ENCODE measurements around the gene SALL3.

SALL3 gene

GRCh38 chr18:78984941-78985784 is 5.5 kb downstream of the SALL3 start:
- Histone ChIP-seq H3K4me1 (ENCODE audit: control insufficient read depth in 1 of 2, insufficient read depth in 2 of 2, low read length in 2 of 2) (peaks cover 0 to 16% of the 10 kb centered on the region in 2 experiments), H2BK12ac (ENCODE audit: low read length) (no peak overlapping the region), H3K9ac (ENCODE audit: low read length) (no peak overlapping the region), H3K79me2 (ENCODE audit: control insufficient read depth, insufficient read depth, low read length, poor library complexity) (no peaks in the 10 kb centered on the region), H4K91ac (ENCODE audit: low read depth, low read length) (no peak overlapping the region), H3K23ac (ENCODE audit: low read length) (no peak overlapping the region), H2BK5ac (ENCODE audit: low read depth, low read length, poor library complexity) (no peak overlapping the region), H3K36me3 (ENCODE audit: control insufficient read depth in 1 of 2, insufficient read depth in 2 of 2, low read length in 2 of 2) (no peaks in the 10 kb centered on the region), H3K4ac (ENCODE audit: low read depth, low read length) (no peak overlapping the region), H3K18ac (ENCODE audit: low read length) (no peak overlapping the region), H2BK120ac (ENCODE audit: insufficient read depth, low read length, poor library complexity) (no peak overlapping the region), H4K12ac (ENCODE audit: low read depth, low read length) (no peak overlapping the region), H3K4me2 (ENCODE audit: low read length) (peak overlapping the region; percentile 36), H3K27me3 (ENCODE audit: insufficient read depth, low read length) (peaks cover 8% of the 10 kb centered on the region), H2AK5ac (ENCODE audit: low read length) (no peak overlapping the region), H3K14ac (ENCODE audit: low read length) (no peak overlapping the region), H3K9me3 (ENCODE audit: insufficient read depth, low read depth, low read length) (no peaks in the 10 kb centered on the region), H2AFZ (ENCODE audit: insufficient read depth, low read length, poor library complexity) (no peak overlapping the region), H3K27ac (ENCODE audit: low read depth, low read length) (no peak overlapping the region), H3K4me3 (ENCODE audit: low read depth, low read length) (no peak overlapping the region), H3K79me1 (ENCODE audit: low read length) (peaks cover 6% of the 10 kb centered on the region), H4K8ac (ENCODE audit: low read depth, low read length) (no peak overlapping the region)
- WGBS (ENCODE audit: extremely low coverage, insufficient coverage, insufficient read length), result no CpG with 5 or more reads among the region's 30 CpGs
- peak in 1 of 2 donors; percentile 10 for DNase-seq

- H2AK5ac ChIP-seq (ENCODE audit: low read length), result no peak overlapping the region
- H3K4ac ChIP-seq (ENCODE audit: low read depth, low read length), result no peak overlapping the region
- H4K12ac ChIP-seq (ENCODE audit: low read depth, low read length), result no peak overlapping the region
- WGBS (ENCODE audit: extremely low coverage, insufficient coverage, insufficient read length), result no CpG with 5 or more reads among the region's 20 CpGs
- H3K27me3 ChIP-seq (ENCODE audit: insufficient read depth, low read length), result peaks cover 4% of the 10 kb centered on the region
- peaks cover 2 to 11% of the 10 kb centered on the region in 2 experiments for H3K4me1 ChIP-seq (ENCODE audit: control insufficient read depth in 1 of 2, insufficient read depth in 2 of 2, low read length in 2 of 2)
- H3K79me2 ChIP-seq (ENCODE audit: control insufficient read depth, insufficient read depth, low read length, poor library complexity), result no peaks in the 10 kb centered on the region
- no peak overlapping the region for H3K27ac ChIP-seq (ENCODE audit: low read depth, low read length)
- no peak overlapping the region for H4K91ac ChIP-seq (ENCODE audit: low read depth, low read length)
- H2AFZ ChIP-seq (ENCODE audit: insufficient read depth, low read length, poor library complexity), result no peak overlapping the region
- H3K9ac ChIP-seq (ENCODE audit: low read length), result no peak overlapping the region
- no peak overlapping the region for H2BK12ac ChIP-seq (ENCODE audit: low read length)
- H3K79me1 ChIP-seq (ENCODE audit: low read length), result no peaks in the 10 kb centered on the region
- H3K14ac ChIP-seq (ENCODE audit: low read length), result no peak overlapping the region
- H4K8ac ChIP-seq (ENCODE audit: low read depth, low read length), result no peak overlapping the region
- H3K9me3 ChIP-seq (ENCODE audit: insufficient read depth, low read depth, low read length), result no peaks in the 10 kb centered on the region
- H3K4me3 ChIP-seq (ENCODE audit: low read depth, low read length), result no peak overlapping the region
- no peak overlapping the region for H2BK5ac ChIP-seq (ENCODE audit: low read depth, low read length, poor library complexity)
- H3K36me3 ChIP-seq (ENCODE audit: control insufficient read depth in 1 of 2, insufficient read depth in 2 of 2, low read length in 2 of 2), result no peaks in the 10 kb centered on the region
- peak overlapping the region; percentile 43 for H3K4me2 ChIP-seq (ENCODE audit: low read length)
- H3K23ac ChIP-seq (ENCODE audit: low read length), result no peak overlapping the region
- no peak overlapping the region for H3K18ac ChIP-seq (ENCODE audit: low read length)
- H2BK120ac ChIP-seq (ENCODE audit: insufficient read depth, low read length, poor library complexity), result no peak overlapping the region
- no peak for DNase-seq
These were observed 6.4 kb downstream of the SALL3 start for GRCh38 chr18:78986018-78986481.

GRCh38 chr18:78991446-78991845 is 11.8 kb downstream of the SALL3 start:
- H4K91ac ChIP-seq (ENCODE audit: low read depth, low read length), result no peak overlapping the region
- H3K4ac ChIP-seq (ENCODE audit: low read depth, low read length), result no peak overlapping the region
- no peak overlapping the region for H3K4me2 ChIP-seq (ENCODE audit: low read length)
- no peak overlapping the region for H2AK5ac ChIP-seq (ENCODE audit: low read length)
- no peak for DNase-seq
- H3K9me3 ChIP-seq (ENCODE audit: insufficient read depth, low read depth, low read length), result no peaks in the 10 kb centered on the region
- no peaks in the 10 kb centered on the region for H3K79me2 ChIP-seq (ENCODE audit: control insufficient read depth, insufficient read depth, low read length, poor library complexity)
- no peak overlapping the region for H2BK12ac ChIP-seq (ENCODE audit: low read length)
- no peaks in the 10 kb centered on the region for H3K27me3 ChIP-seq (ENCODE audit: insufficient read depth, low read length)
- no peak overlapping the region for H2BK5ac ChIP-seq (ENCODE audit: low read depth, low read length, poor library complexity)
- no peak overlapping the region for H4K12ac ChIP-seq (ENCODE audit: low read depth, low read length)
- no peak overlapping the region for H3K14ac ChIP-seq (ENCODE audit: low read length)
- H3K23ac ChIP-seq (ENCODE audit: low read length), result no peak overlapping the region
- H3K27ac ChIP-seq (ENCODE audit: low read depth, low read length), result no peak overlapping the region
- H3K79me1 ChIP-seq (ENCODE audit: low read length), result no peaks in the 10 kb centered on the region
- no peak overlapping the region for H3K18ac ChIP-seq (ENCODE audit: low read length)
- no peak overlapping the region for H3K4me3 ChIP-seq (ENCODE audit: low read depth, low read length)
- H3K4me1 ChIP-seq (ENCODE audit: control insufficient read depth in 1 of 2, insufficient read depth in 2 of 2, low read length in 2 of 2), result peaks cover 0 to 2% of the 10 kb centered on the region in 2 experiments
- H2AFZ ChIP-seq (ENCODE audit: insufficient read depth, low read length, poor library complexity), result no peak overlapping the region
- H4K8ac ChIP-seq (ENCODE audit: low read depth, low read length), result no peak overlapping the region
- no CpG with 5 or more reads among the region's 13 CpGs for WGBS (ENCODE audit: extremely low coverage, insufficient coverage, insufficient read length)
- no peak overlapping the region for H3K9ac ChIP-seq (ENCODE audit: low read length)
- no peak overlapping the region for H2BK120ac ChIP-seq (ENCODE audit: insufficient read depth, low read length, poor library complexity)
- peaks cover 16 to 17% of the 10 kb centered on the region in 2 experiments for H3K36me3 ChIP-seq (ENCODE audit: control insufficient read depth in 1 of 2, insufficient read depth in 2 of 2, low read length in 2 of 2)

- Histone ChIP-seq H3K27ac (ENCODE audit: low read depth, low read length) (no peak overlapping the region), H2BK120ac (ENCODE audit: insufficient read depth, low read length, poor library complexity) (no peak overlapping the region), H3K9ac (ENCODE audit: low read length) (no peak overlapping the region), H3K18ac (ENCODE audit: low read length) (no peak overlapping the region), H3K4ac (ENCODE audit: low read depth, low read length) (no peak overlapping the region), H2BK5ac (ENCODE audit: low read depth, low read length, poor library complexity) (no peak overlapping the region), H3K23ac (ENCODE audit: low read length) (no peak overlapping the region), H3K36me3 (ENCODE audit: control insufficient read depth in 1 of 2, insufficient read depth in 2 of 2, low read length in 2 of 2) (peaks cover 18 to 19% of the 10 kb centered on the region in 2 experiments), H3K79me2 (ENCODE audit: control insufficient read depth, insufficient read depth, low read length, poor library complexity) (no peaks in the 10 kb centered on the region), H3K4me1 (ENCODE audit: control insufficient read depth in 1 of 2, insufficient read depth in 2 of 2, low read length in 2 of 2) (peaks cover 0 to 2% of the 10 kb centered on the region in 2 experiments), H4K91ac (ENCODE audit: low read depth, low read length) (no peak overlapping the region), H2BK12ac (ENCODE audit: low read length) (no peak overlapping the region), H4K8ac (ENCODE audit: low read depth, low read length) (no peak overlapping the region), H2AFZ (ENCODE audit: insufficient read depth, low read length, poor library complexity) (no peak overlapping the region), H2AK5ac (ENCODE audit: low read length) (no peak overlapping the region), H3K14ac (ENCODE audit: low read length) (no peak overlapping the region), H3K9me3 (ENCODE audit: insufficient read depth, low read depth, low read length) (no peaks in the 10 kb centered on the region), H3K27me3 (ENCODE audit: insufficient read depth, low read length) (no peaks in the 10 kb centered on the region), H3K4me2 (ENCODE audit: low read length) (no peak overlapping the region), H4K12ac (ENCODE audit: low read depth, low read length) (no peak overlapping the region), H3K79me1 (ENCODE audit: low read length) (no peaks in the 10 kb centered on the region), H3K4me3 (ENCODE audit: low read depth, low read length) (no peak overlapping the region)
- no CpG with 5 or more reads among the region's 129 CpGs for WGBS (ENCODE audit: extremely low coverage, insufficient coverage, insufficient read length)
- DNase-seq, result no peak
These were observed 12.7 kb downstream of the SALL3 start for GRCh38 chr18:78992041-78993011.

Data from trophoblast cell (in vitro differentiated cells and primary cell).